Esophagus muscularis mucosa (tissue), 4 donors: ENCODE results near the gene BAIAP2.

ENCODE experiments used
- CTCF ChIP-seq, 3 experiments: fragments of 200-600 bp in 2 of 3; fragments of 450-650 bp in 1 of 3; sonication (generic) in 2 of 3; IDR thresholded peaks; one replicate each; pipeline ENCODE4 v1.5.1; 2017 to 2019; ENCODE audit warnings: antibody characterized with exemption in 3 of 3, mild to moderate bottlenecking in 2 of 3, moderate library complexity in 1 of 3
- EP300 ChIP-seq: sonication (generic); formaldehyde crosslinking; IDR thresholded peaks from one replicate; pipeline ENCODE4 v1.6.1; 2017; ENCODE audit warnings: antibody characterized with exemption
- POLR2A ChIP-seq: fragments of 450-650 bp; IDR thresholded peaks from one replicate; pipeline ENCODE4 v1.6.1; 2017; ENCODE audit warnings: antibody characterized with exemption, moderate library complexity, mild to moderate bottlenecking, low read depth

DNA sequence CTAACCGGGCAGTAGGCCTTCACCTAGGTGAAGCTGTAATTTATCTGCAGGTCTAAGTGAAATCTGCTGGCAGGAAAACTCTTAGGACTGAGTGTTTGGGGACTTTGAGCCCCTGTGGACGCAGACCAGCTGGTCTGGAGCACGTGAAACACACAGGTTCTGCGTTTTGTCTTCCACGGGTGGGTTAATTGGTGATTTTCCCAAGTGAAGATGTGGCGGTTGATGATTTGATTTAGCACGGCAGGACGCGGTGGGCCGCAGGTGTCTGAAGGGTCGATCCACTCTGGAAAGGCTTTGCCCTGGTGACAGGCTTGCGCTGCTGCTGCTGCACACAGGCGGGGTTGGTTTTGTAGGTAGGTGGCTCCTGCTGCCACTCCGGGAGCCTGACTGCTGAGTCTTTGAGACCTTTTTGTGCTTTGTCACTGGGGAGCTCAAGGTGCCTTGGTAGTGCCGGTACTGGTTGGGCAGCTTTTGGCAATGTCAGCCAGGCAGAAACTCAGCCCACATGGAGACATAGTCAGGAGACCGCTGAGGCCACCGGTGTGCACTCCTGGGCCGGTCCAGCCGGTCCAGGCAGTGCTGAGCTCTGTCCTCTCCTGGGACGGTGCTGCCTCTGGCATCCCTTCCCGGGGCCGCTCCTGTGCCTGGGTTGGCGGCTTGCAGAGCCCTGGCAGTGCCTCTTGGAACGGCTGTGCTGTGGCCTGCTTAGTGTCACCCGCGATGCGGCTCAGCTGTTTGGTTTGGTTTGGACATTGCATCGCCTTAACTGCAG lies 2.3 kb downstream of the BAIAP2 start:
- no peak for TF ChIP-seq POLR2A
- TF ChIP-seq CTCF (IDR thresholded peaks at IDR 0.05) = no peak
- TF ChIP-seq EP300 = no peak
